Measurements from ENCODE around the gene ROBO4.

ROBO4 gene

DNA sequence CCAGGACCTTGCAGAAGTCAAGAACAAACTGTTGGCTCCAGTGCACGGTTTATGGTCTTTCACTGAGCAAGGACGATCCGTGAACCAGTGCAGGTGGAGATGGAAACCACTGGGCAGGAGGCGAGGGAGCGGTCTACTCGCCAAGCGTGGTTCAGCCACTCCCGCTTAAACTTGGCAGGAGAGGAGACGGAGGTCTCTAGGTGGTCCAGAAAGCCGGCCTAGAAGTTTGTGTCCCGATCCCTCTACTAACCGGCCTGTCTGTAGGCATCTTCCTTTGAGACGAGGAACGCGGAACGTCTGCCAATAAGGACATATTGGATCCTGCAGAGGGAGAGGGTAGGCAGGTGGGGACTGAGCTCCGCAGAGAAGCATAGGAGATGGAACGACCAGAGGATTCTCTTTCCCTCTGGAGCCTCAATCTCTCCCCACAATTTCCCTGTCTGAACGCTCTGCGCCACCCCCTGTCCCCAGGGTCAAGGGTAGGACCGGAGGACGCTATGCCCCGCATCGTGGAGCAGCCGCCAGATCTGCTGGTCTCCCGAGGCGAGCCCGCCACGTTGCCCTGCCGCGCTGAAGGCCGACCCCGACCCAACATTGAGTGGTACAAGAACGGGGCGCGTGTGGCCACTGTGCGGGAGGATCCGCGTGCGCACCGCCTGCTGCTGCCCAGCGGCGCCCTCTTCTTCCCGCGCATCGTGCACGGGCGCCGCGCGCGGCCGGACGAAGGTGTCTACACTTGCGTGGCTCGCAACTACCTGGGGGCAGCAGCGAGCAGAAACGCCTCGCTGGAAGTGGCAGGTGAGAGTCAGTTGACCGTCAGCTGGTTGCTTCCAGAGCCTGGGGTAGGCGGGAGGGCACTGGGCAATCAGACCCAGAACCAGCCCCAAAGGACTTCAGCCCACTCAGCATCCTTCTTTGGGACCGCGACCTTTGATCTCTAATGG is 29.1 kb downstream of the ROBO4 start:
- no peak for DNase-seq (ENCODE audit: insufficient read length, low spot score)
- FAIRE-seq, result no peak
- TF ChIP-seq POLR2A (IDR thresholded peaks at IDR 0.05; ENCODE audit: low read depth, low read length), result no peak

DNA sequence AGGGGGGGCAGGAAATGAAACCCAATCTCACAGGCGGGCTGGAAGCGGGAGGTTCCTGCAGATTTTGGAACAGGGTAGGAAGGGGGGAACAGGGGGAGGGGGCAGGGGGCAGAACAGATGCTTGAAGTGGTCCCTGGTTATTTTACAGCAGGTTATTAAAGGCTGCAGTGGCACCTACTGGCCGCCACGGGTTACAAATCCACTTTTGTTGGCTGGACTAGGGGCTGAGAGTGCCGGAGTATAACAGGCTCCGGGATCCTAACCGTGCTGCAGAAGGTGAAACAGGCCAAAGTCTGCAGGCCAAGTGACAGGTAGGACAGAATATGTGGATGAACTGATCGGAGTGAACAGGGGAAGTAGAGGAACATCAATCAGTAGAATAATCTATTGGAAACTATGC is 30.0 kb downstream of the ROBO4 start:
- DNase-seq (ENCODE audit: insufficient read length, low spot score), result no peak
- TF ChIP-seq POLR2A (IDR thresholded peaks at IDR 0.05; ENCODE audit: low read depth, low read length), result no peak
- FAIRE-seq, result no peak

DNA sequence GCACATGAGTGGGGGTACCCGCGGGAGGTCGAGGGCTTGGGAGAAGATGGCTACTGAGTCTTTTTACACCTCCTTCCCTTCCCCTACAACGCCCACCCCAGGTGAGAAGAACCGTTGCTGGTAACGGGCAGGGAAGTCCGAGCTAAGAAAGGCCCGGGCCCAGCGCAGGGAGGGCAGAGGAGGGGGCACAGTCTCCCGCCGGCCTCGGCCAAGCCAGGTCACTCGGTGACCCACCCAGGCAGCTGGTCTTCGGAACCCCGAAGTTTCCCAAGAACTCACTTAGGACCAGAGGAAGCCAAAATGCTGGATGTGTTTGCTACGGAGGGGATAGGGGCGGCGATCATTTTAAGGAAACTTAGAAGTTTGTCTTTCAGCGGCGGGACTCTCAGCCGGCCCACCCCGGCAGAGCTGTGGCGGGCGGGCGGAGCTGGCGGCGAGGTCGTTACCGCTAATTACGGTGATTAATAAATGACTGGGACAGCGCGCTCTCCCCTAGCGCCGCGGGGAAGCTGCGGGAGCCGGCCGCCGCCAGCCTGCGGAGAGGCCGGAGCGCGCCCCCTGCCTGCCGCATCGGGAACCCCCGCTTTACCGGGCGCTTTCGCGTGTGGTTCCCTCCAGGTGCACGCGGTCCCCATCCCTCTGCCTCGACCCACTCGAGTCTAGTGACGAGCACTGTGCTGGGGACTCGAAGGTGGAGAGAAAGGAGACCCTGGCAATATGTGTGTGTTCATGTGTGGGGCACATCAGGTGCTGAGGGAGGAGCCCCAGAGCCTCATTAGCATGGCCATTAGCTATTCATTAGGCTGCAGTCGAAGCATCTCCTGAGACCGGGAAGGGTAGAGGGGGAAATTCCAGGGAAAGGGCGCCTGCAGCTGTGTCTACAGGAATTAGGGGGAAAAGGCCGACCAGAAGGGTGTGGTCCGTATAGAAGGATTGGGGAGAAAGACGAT is 31.5 kb downstream of the ROBO4 start:
- FAIRE-seq (no peak), DNase-seq (ENCODE audit: insufficient read length, low spot score) (no peak)
- TF ChIP-seq POLR2A (IDR thresholded peaks at IDR 0.05; ENCODE audit: low read depth, low read length), result no peak

- DNase-seq (ENCODE audit: insufficient read length, low spot score) (no peak), FAIRE-seq (no peak)
Observed at GRCh38 chr11:124865181-124865901, 32.3 kb downstream of the ROBO4 start, which contains the start of gene ROBO3. Gene ROBO3, plus strand, starts transcription at chr11:124865432. Its CDS starts 146 bp downstream, at chr11:124865578.

GRCh38 chr11:124864892-124865180 is 32.8 kb downstream of the ROBO4 start:
- no peak for DNase-seq (ENCODE audit: insufficient read length, low spot score)
- FAIRE-seq, result no peak
- TF ChIP-seq POLR2A (IDR thresholded peaks at IDR 0.05; ENCODE audit: low read depth, low read length), result no peak

More at GRCh38 chr11:124865181-124865901, 32.3 kb downstream of the ROBO4 start, which contains the start of gene ROBO3:
- no peak for TF ChIP-seq POLR2A (IDR thresholded peaks at IDR 0.05; ENCODE audit: low read depth, low read length)

DNA sequence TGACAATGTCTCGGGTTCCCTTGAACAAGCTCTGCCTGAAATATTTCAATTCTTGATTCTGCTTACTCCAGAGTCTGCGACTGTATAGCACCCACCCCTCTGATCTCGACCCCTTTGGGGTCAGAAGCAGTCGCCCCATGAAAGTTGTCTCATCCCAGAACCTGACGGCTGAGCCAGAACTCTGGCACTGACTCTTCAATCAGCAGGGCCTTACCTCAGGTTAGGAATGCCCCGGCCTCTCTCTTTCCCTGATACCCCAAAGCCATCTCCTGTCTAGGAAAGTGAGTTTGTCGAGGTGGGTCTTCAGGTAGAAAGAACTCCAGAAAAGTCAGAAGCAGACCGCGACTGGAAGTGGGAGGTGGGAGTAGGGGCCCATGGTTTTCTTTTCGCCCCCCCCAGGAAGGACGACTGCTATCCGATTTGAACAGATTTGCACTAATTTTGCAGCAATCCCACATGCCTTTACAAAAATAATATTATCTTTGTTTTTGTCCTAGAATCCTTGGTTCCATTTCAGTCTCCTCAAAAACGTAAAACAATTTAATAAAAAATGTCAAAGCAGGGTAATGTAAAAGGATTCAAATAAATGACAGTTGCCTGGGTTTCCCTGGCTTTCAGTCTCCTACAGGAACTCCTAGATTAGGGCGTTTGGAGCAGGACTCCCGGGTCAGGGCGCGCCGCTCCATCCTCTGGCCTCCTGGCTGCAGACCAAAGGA is 33.3 kb downstream of the ROBO4 start:
- DNase-seq (ENCODE audit: insufficient read length, low spot score) (no peak), FAIRE-seq (no peak)
- TF ChIP-seq POLR2A (IDR thresholded peaks at IDR 0.05; ENCODE audit: low read depth, low read length), result no peak

GRCh38 chr11:124863826-124864165 is 33.9 kb downstream of the ROBO4 start:
- no peak for FAIRE-seq
- no peak for TF ChIP-seq POLR2A (IDR thresholded peaks at IDR 0.05; ENCODE audit: low read depth, low read length)
- DNase-seq (ENCODE audit: insufficient read length, low spot score), result no peak

DNA sequence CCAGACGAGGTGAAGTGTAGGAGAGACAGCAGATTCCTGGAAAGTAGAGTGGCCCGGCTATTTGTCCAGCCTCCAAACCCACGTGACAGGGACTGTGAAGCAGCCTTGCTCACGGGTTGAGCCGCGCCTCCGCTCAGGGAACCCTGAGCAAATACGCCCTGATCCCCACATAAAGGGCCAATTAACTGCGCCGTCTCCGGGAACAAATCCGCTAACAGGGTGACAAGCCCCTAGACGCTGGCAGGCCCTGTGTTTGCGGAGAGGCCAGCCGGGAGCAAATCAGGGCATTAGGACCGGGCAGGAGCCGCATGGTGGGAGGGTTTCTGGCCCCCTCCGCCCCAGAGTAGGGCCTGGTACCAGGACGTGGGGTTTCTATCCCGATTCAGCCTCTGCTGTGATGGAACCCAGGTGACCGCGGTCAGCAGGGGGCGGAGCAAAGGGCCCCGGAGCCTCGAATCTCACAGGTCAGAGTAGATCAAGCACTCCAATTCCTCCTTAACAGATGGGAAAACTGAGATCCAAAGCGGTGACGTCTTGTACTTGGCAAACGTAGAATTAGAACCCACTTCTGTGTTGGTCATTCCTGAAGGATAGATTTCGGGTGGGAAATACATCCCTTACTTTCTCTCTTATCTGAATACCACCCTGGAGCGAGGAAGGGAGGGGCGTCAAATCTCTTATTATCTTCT is 34.4 kb downstream of the ROBO4 start:
- peak; percentile 68 for DNase-seq (ENCODE audit: insufficient read length, low spot score)
- no peak for FAIRE-seq
- no peak for TF ChIP-seq POLR2A (IDR thresholded peaks at IDR 0.05; ENCODE audit: low read depth, low read length)

- no peak for TF ChIP-seq POLR2A (IDR thresholded peaks at IDR 0.05; ENCODE audit: low read depth, low read length)
- DNase-seq (ENCODE audit: insufficient read length, low spot score) (no peak), FAIRE-seq (no peak)
Observed at GRCh38 chr11:124861670-124862069, 36.0 kb downstream of the ROBO4 start.

DNA sequence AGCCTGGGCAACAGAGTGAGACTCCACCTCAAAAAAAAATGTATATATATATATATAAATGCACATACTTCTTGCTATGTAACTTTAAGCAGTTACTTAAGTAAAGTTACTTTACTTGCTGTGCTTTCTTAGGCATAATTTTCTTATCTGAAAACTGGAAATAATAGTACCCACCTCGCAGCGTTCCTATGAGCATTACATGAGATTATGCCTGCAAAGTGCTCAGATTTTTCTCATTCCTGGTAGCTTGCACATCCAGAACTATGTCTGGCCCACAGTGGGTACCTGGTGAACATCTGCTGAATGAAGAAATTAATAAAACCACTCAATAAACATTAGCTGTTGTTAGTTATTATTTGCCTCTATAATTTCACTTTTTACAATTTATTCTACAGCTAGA is 38.5 kb downstream of the ROBO4 start:
- no peak for DNase-seq (ENCODE audit: insufficient read length, low spot score)
- no peak for FAIRE-seq
- no peak for TF ChIP-seq POLR2A (IDR thresholded peaks at IDR 0.05; ENCODE audit: low read depth, low read length)

- FAIRE-seq (no peak), DNase-seq (ENCODE audit: insufficient read length, low spot score) (no peak)
- TF ChIP-seq POLR2A (IDR thresholded peaks at IDR 0.05; ENCODE audit: low read depth, low read length), result no peak
Observed at GRCh38 chr11:124846070-124846673, 51.5 kb downstream of the ROBO4 start.

DNA sequence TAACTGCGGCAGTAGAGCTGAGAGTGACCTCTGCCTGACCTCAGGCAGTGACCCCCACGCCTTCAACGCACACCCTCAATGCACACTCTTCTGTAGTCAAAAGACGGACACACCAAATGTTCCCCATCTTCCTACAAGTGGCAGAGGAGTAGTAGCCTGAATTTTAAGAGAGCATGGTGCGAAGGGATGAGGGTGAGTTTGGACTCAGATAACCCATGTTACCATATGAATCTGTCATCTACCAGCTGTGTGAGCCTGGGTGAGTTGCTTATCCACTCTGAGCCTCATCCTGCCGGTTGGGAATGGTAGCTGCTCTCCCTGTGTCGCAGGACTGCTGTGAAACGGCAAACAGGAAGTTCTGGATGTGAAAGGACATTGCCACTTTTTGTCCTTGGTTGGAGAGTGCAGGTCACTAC is 53.0 kb downstream of the ROBO4 start:
- DNase-seq (ENCODE audit: insufficient read length, low spot score) (no peak), FAIRE-seq (no peak)
- no peak for TF ChIP-seq POLR2A (IDR thresholded peaks at IDR 0.05; ENCODE audit: low read depth, low read length)

Measured in H54 (cell line).